ENCODE data around the gene CRTC2. TPM values are rescaled to one million over a fixed set of nuclear protein-coding genes. Genes with fewer than 3 reads are reported as not detected.
A peak's percentile ranks its signal among the peaks of the same experiment; 100 is the strongest.

Gene CRTC2
- total and polyA plus RNA-seq, 9 of the 15 experiments (the other 6 are each of a cell fraction or from before 2014, with no cell fraction given): 2.7 to 26.4 (median 10.2) TPM

- TF ChIP-seq ZNF175 (CRISPR knock-in tag; IDR thresholded peaks at IDR 0.05; ENCODE audit: low read depth): no peak
- TF ChIP-seq ZBTB7A (IDR thresholded peaks at IDR 0.05; ENCODE audit: borderline replicate concordance, control insufficient read depth, low read depth, low read length): peak; percentile 67; the same call in 1 of the 2 replicates
- TF ChIP-seq, protein P1, sequence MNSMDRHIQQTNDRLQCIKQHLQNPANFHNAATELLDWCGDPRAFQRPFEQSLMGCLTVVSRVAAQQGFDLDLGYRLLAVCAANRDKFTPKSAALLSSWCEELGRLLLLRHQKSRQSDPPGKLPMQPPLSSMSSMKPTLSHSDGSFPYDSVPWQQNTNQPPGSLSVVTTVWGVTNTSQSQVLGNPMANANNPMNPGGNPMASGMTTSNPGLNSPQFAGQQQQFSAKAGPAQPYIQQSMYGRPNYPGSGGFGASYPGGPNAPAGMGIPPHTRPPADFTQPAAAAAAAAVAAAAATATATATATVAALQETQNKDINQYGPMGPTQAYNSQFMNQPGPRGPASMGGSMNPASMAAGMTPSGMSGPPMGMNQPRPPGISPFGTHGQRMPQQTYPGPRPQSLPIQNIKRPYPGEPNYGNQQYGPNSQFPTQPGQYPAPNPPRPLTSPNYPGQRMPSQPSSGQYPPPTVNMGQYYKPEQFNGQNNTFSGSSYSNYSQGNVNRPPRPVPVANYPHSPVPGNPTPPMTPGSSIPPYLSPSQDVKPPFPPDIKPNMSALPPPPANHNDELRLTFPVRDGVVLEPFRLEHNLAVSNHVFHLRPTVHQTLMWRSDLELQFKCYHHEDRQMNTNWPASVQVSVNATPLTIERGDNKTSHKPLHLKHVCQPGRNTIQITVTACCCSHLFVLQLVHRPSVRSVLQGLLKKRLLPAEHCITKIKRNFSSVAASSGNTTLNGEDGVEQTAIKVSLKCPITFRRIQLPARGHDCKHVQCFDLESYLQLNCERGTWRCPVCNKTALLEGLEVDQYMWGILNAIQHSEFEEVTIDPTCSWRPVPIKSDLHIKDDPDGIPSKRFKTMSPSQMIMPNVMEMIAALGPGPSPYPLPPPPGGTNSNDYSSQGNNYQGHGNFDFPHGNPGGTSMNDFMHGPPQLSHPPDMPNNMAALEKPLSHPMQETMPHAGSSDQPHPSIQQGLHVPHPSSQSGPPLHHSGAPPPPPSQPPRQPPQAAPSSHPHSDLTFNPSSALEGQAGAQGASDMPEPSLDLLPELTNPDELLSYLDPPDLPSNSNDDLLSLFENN (IDR thresholded peaks at IDR 0.05; ENCODE audit: low read depth in 2 of 2, low read length in 2 of 2): peak in 1 of 2 experiments; percentile 43; a peak in 1 of 4 replicates
- TF ChIP-seq FOXM1 (IDR thresholded peaks at IDR 0.05; ENCODE audit: low read depth): no peak
- no peak for TF ChIP-seq FOXM1 (CRISPR knock-in tag; IDR thresholded peaks at IDR 0.05; ENCODE audit: low read depth)
- TF ChIP-seq DPF2 (IDR thresholded peaks at IDR 0.05): 0 out of 2 replicates have a peak, but pooled peaks have one; percentile 32
- peak; percentile 7; the same call in 1 of the 2 replicates for TF ChIP-seq EP400 (IDR thresholded peaks at IDR 0.05)
- peak; percentile 36; the same call in 1 of the 2 replicates for TF ChIP-seq NCOA1 (IDR thresholded peaks at IDR 0.05; ENCODE audit: low read depth)
- peak; percentile 30 for TF ChIP-seq RBBP5 (IDR thresholded peaks at IDR 0.05; ENCODE audit: borderline replicate concordance, insufficient read depth, low read length, poor library complexity, severe bottlenecking)
- peak; percentile 22 for TF ChIP-seq HDAC3 (IDR thresholded peaks at IDR 0.05; ENCODE audit: borderline replicate concordance, partially characterized antibody)
Observed at GRCh38 chr1:153946622-153947241, 11.7 kb downstream of the CRTC2 start, which contains the start of gene DENND4B (continued).

All from K562 (cell line).